ENCODE measurements around the gene TMEM150C. TPM values are rescaled to one million over a fixed set of nuclear protein-coding genes. Genes with fewer than 3 reads are reported as not detected.

TMEM150C gene
- total RNA-seq, 1 donor from 2014 or later, result 8.5 TPM

DNA sequence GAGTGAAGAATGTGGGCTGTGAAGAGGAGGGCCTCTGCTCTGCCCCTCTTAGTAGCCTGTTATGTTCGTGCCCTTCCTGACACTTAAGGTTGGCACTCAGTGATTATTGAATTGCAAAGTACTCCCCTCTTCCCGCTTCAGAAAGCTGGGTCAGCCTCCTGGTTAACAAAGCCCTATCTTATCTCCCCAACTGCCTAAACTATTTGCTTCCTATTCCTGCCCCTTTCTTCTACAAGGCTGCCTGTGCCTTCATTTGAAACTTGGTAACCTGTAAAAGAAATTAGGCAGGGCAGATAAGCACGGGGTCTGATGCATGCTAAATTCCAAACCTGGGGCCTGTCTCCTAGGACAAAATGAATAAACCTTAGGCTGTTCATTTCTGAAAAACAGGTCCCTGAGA, 23.1 kb upstream of the TMEM150C start:
- TF ChIP-seq, protein P1, sequence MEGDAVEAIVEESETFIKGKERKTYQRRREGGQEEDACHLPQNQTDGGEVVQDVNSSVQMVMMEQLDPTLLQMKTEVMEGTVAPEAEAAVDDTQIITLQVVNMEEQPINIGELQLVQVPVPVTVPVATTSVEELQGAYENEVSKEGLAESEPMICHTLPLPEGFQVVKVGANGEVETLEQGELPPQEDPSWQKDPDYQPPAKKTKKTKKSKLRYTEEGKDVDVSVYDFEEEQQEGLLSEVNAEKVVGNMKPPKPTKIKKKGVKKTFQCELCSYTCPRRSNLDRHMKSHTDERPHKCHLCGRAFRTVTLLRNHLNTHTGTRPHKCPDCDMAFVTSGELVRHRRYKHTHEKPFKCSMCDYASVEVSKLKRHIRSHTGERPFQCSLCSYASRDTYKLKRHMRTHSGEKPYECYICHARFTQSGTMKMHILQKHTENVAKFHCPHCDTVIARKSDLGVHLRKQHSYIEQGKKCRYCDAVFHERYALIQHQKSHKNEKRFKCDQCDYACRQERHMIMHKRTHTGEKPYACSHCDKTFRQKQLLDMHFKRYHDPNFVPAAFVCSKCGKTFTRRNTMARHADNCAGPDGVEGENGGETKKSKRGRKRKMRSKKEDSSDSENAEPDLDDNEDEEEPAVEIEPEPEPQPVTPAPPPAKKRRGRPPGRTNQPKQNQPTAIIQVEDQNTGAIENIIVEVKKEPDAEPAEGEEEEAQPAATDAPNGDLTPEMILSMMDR (conservative IDR thresholded peaks at IDR 0.05), result no peak
- Mint-ChIP-seq H3K27me3 (ENCODE audit: low read depth) (no peaks in the 10 kb centered on the region), H3K9me3 (peaks cover 3% of the 10 kb centered on the region), H3K36me3 (ENCODE audit: low read depth) (no peaks in the 10 kb centered on the region), H3K27ac (ENCODE audit: unreplicated experiment) (no peak overlapping the region), H3K4me3 (no peak overlapping the region), H3K4me1 (peaks cover 19% of the 10 kb centered on the region)
- DNase-seq (ENCODE audit: low read depth, low spot score), result no peak

DNA sequence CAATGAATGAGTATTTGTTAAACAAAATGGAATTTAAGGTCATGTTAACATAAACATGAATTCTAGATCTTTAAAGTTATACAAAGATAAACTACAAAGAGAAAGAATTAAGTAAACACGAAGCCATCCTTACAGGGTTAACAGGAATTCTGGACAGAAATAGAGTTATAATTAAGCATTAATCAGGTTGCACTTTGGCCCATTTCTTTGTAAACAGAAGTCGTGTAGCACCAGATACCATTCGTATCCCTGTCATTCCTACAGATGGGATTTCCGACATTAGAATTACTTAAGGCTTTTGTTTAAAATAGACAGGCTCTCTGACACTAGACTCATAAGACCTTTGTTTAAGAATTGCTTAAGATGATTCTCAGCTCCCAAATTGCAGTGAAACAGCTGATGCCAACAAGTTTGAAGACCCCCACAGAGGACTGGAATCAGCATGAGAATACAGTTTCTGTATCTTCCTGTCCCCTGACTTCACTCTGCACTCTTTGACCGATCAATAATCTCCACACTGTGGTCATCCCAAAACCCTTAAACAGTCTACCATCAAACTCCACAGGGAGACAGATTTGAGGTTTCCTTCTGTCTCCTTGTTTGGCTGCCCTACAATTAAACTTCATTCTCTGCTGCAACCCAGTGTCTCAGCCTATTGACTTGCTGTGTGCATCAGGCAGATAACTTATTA, 22.3 kb upstream of the TMEM150C start:
- Mint-ChIP-seq H3K36me3 (ENCODE audit: low read depth) (no peaks in the 10 kb centered on the region), H3K4me3 (no peak overlapping the region), H3K27ac (ENCODE audit: unreplicated experiment) (no peak overlapping the region), H3K4me1 (peaks cover 19% of the 10 kb centered on the region), H3K9me3 (peaks cover 3% of the 10 kb centered on the region), H3K27me3 (ENCODE audit: low read depth) (no peaks in the 10 kb centered on the region)
- TF ChIP-seq, protein P1 (conservative IDR thresholded peaks at IDR 0.05), result no peak
- no peak for DNase-seq (ENCODE audit: low read depth, low spot score)

DNA sequence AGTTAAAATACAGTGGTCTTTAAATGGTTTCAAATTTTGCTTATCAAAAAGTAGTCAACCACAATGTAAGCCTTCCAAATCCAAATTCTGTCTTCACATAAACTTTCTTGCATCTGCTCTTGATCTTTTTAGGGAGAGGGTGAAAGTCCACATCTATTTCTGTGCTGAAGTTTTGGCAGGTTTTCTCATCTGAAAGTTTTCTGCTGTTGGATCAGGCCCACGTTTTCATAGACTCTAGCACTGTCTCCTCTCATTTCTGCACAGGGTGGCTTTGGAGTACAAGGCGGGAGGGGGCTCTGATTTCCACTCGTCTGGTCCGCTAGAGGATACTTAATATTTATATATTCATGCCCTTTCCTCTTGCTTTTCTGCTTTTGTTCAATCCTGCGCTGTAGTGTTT, 18.1 kb upstream of the TMEM150C start:
- no peaks in the 10 kb centered on the region for H3K27me3 Mint-ChIP-seq (ENCODE audit: low read depth)
- no peaks in the 10 kb centered on the region for H3K36me3 Mint-ChIP-seq (ENCODE audit: low read depth)
- peaks cover 3% of the 10 kb centered on the region for H3K9me3 Mint-ChIP-seq
- no peak overlapping the region for H3K27ac Mint-ChIP-seq (ENCODE audit: unreplicated experiment)
- DNase-seq (ENCODE audit: low read depth, low spot score), result no peak
- H3K4me3 Mint-ChIP-seq, result no peak overlapping the region
- peaks cover 7% of the 10 kb centered on the region for H3K4me1 Mint-ChIP-seq
- TF ChIP-seq, protein P1 (conservative IDR thresholded peaks at IDR 0.05), result no peak

DNA sequence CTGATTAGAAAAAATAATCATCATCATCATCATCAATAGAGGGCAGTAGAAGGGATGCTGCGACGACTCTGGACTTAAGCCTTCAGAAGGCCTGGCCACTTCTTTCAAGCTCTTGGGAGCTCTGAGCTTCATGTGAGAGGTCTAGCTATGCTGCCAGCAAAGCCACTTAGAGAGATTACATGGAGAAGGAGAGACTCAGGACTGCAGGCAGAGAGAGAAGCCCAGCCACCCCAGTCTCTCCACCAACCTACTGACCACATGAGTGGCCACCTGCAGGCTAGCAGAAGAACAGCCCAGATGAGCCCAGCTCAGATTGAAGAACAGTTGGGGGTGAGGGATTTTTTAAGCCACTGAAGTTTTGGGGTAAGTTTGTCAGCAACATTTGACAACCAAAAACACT, 17.1 kb upstream of the TMEM150C start:
- H3K9me3 Mint-ChIP-seq, result peaks cover 6% of the 10 kb centered on the region
- H3K27me3 Mint-ChIP-seq (ENCODE audit: low read depth), result no peaks in the 10 kb centered on the region
- H3K36me3 Mint-ChIP-seq (ENCODE audit: low read depth), result no peaks in the 10 kb centered on the region
- no peak overlapping the region for H3K27ac Mint-ChIP-seq (ENCODE audit: unreplicated experiment)
- TF ChIP-seq, protein P1 (conservative IDR thresholded peaks at IDR 0.05), result peak; percentile 13
- DNase-seq (ENCODE audit: low read depth, low spot score), result no peak
- H3K4me3 Mint-ChIP-seq, result no peak overlapping the region
- peaks cover 7% of the 10 kb centered on the region for H3K4me1 Mint-ChIP-seq

DNA sequence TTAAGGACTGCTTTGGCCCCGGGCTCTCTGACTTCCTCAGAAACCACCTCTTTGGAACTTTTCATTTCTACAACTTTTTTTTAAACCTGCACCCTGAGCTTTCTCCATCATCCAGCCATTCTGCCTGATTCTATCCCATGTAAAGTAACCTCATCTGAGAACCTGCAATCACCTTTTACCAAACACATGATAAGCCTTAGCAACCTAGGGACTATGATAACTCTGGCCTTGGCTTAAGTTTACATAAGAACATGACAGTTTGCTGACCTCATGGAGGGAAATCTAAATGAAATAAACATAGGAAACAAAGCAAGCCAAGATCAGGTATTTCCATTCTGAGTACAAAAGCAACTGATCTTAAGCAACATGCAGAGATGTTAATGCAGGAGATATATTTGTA, 15.7 kb upstream of the TMEM150C start:
- peaks cover 6% of the 10 kb centered on the region for H3K9me3 Mint-ChIP-seq
- H3K36me3 Mint-ChIP-seq (ENCODE audit: low read depth), result no peaks in the 10 kb centered on the region
- DNase-seq (ENCODE audit: low read depth, low spot score), result no peak
- TF ChIP-seq, protein P1 (conservative IDR thresholded peaks at IDR 0.05), result no peak
- H3K27ac Mint-ChIP-seq (ENCODE audit: unreplicated experiment), result no peak overlapping the region
- peaks cover 7% of the 10 kb centered on the region for H3K4me1 Mint-ChIP-seq
- H3K27me3 Mint-ChIP-seq (ENCODE audit: low read depth), result no peaks in the 10 kb centered on the region
- no peak overlapping the region for H3K4me3 Mint-ChIP-seq

All from neural crest cell (in vitro differentiated cells).